SK-N-DZ (cell line): ENCODE measurements around the gene PBOV1.
A peak's percentile ranks its signal among the peaks of the same experiment; 100 is the strongest.
"Not testable (repeated sequence)": the region's sequence is repeated elsewhere in the genome, so short reads cannot be mapped to it uniquely, and the experiment has no call there.

Source experiments
- DNase-seq: peaks from one replicate; pipeline ENCODE4 v3.0.0-alpha.2; 2015; ENCODE audit warnings: low spot score

Gene PBOV1

GRCh38 chr6:138238368-138238767, 20.1 kb upstream of the PBOV1 start:
- DNase-seq: no peak

GRCh38 chr6:138237463-138237862, 19.2 kb upstream of the PBOV1 start:
- no peak for DNase-seq

GRCh38 chr6:138235693-138236092, 17.4 kb upstream of the PBOV1 start:
- DNase-seq: no peak

GRCh38 chr6:138235205-138235604, 16.9 kb upstream of the PBOV1 start:
- DNase-seq: no peak

GRCh38 chr6:138234363-138234762, 16.1 kb upstream of the PBOV1 start:
- DNase-seq: no peak

- no peak for DNase-seq
Observed at GRCh38 chr6:138231381-138231886, 13.1 kb upstream of the PBOV1 start.

GRCh38 chr6:138230759-138231380, 12.6 kb upstream of the PBOV1 start:
- no peak for DNase-seq

GRCh38 chr6:138230221-138230620, 11.9 kb upstream of the PBOV1 start:
- no peak for DNase-seq

GRCh38 chr6:138229663-138230179, 11.4 kb upstream of the PBOV1 start:
- no peak for DNase-seq

- DNase-seq: no peak
Observed at GRCh38 chr6:138229072-138229471, 10.8 kb upstream of the PBOV1 start.

- no peak for DNase-seq
Observed at GRCh38 chr6:138227316-138227781, 9.1 kb upstream of the PBOV1 start.

GRCh38 chr6:138226700-138227315, 8.5 kb upstream of the PBOV1 start:
- peak; percentile 29 for DNase-seq

GRCh38 chr6:138225953-138226352, 7.7 kb upstream of the PBOV1 start:
- no peak for DNase-seq

- no peak for DNase-seq
Observed at GRCh38 chr6:138222901-138223546, 4.7 kb upstream of the PBOV1 start.

GRCh38 chr6:138219901-138220300, 1.6 kb upstream of the PBOV1 start:
- DNase-seq: no peak

GRCh38 chr6:138219398-138219797, 1.1 kb upstream of the PBOV1 start:
- no peak for DNase-seq

- no peak for DNase-seq
Observed at GRCh38 chr6:138215093-138215782, 3.1 kb downstream of the PBOV1 start.

- not testable (repeated sequence) for DNase-seq
Observed at GRCh38 chr6:138212530-138212929, 5.8 kb downstream of the PBOV1 start.

GRCh38 chr6:138211601-138212000, 6.7 kb downstream of the PBOV1 start:
- no peak for DNase-seq

GRCh38 chr6:138211048-138211581, 7.2 kb downstream of the PBOV1 start:
- DNase-seq: no peak

GRCh38 chr6:138206862-138207261, 11.4 kb downstream of the PBOV1 start:
- no peak for DNase-seq
